ENCODE data around the gene DDI2.

DNA sequence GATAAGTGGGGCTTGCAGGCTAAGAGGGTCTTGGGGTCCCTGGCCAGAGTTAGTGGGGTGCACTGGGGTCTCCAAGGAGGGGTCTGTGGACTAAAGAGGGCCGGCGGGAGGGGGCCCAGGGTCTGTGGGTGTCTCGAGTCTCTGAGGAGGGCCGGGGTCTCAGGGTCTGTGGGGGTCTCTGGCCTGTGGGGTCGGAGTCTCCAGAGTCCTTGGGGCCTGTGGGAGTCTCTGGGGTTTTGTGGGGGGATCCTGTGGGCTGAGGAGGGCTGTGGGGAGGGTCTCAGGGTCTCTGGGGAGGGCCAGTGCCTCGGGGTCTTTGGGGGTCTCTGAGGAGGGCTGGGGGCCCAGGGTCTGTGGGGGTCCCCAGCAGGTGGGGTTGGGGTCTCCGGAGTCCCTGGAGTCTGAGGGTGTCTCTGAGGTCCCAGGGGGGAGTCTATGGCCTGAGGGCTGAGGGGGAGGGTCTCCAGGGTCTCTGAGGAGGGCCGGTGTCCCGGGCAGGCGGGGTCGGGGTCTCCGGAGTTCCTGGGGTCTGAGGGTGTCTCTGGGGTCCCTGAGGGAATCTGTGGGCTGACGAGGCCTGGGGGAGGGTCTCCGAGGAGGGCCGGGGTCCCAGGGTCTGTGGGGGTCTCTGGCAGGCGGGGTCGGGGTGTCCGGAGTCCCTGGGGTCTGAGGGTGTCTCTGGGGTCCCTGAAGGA is 66.2 kb downstream of the DDI2 start:
- TF ChIP-seq, protein P1, sequence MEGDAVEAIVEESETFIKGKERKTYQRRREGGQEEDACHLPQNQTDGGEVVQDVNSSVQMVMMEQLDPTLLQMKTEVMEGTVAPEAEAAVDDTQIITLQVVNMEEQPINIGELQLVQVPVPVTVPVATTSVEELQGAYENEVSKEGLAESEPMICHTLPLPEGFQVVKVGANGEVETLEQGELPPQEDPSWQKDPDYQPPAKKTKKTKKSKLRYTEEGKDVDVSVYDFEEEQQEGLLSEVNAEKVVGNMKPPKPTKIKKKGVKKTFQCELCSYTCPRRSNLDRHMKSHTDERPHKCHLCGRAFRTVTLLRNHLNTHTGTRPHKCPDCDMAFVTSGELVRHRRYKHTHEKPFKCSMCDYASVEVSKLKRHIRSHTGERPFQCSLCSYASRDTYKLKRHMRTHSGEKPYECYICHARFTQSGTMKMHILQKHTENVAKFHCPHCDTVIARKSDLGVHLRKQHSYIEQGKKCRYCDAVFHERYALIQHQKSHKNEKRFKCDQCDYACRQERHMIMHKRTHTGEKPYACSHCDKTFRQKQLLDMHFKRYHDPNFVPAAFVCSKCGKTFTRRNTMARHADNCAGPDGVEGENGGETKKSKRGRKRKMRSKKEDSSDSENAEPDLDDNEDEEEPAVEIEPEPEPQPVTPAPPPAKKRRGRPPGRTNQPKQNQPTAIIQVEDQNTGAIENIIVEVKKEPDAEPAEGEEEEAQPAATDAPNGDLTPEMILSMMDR (IDR thresholded peaks at IDR 0.05; ENCODE audit: insufficient read depth, low read length, poor library complexity, severe bottlenecking), result no peak
- TF ChIP-seq EZH2phosphoT487 (conservative IDR thresholded peaks at IDR 0.05; ENCODE audit: low read length), result no peak

Measured in SU-DHL-6 (cell line).